ENCODE data around the gene PARD3B. TPM values are rescaled to one million over a fixed set of nuclear protein-coding genes. Genes with fewer than 3 reads are reported as not detected.

Gene PARD3B
- total RNA-seq, 4 donors from 2014 or later, result 32.6 to 65.7 (median 38.6) TPM

- no peaks in the 10 kb centered on the region for H3K4me1 ChIP-seq
- H3K4me3 ChIP-seq, result no peak overlapping the region
- in situ Hi-C loops (cut with MboI; ENCODE audit: low pct_ligation_motif_present in 1 of 4, low pct_unique_long_range_greater_than_20kb in 1 of 4, low sequenced_read_pairs in 3 of 4), result no loop called here
- DNase-seq, result no peak
- no peaks in the 10 kb centered on the region for H3K36me3 ChIP-seq
- H3K27ac ChIP-seq, result no peak overlapping the region
- no peaks in the 10 kb centered on the region for H3K27me3 ChIP-seq
- intact Hi-C loops (cut with DNase I; ENCODE audit: low total_unique reads), result no loop called here
- 75 to 84% methylated on average over 1 to 2 of the region's 2 CpGs for WGBS, 2 donors (ENCODE audit: low coverage in 1 of 2)
- no peaks in the 10 kb centered on the region for H3K9me3 ChIP-seq
- TF ChIP-seq CTCF (IDR thresholded peaks at IDR 0.05), result no peak
- no peak for TF ChIP-seq POLR2AphosphoS5 (IDR thresholded peaks at IDR 0.05)
- no peak for TF ChIP-seq EP300 (IDR thresholded peaks at IDR 0.05; ENCODE audit: low read depth)
- TF ChIP-seq POLR2A (IDR thresholded peaks at IDR 0.05), result no peak
These were observed 879.8 kb downstream of the PARD3B start for GRCh38 chr2:205425102-205425501.

- no peak for DNase-seq
- intact Hi-C loops (cut with DNase I; ENCODE audit: low total_unique reads) (no loop called here), in situ Hi-C loops (cut with MboI; ENCODE audit: low pct_ligation_motif_present in 1 of 4, low pct_unique_long_range_greater_than_20kb in 1 of 4, low sequenced_read_pairs in 3 of 4) (no loop called here)
- TF ChIP-seq CTCF (IDR thresholded peaks at IDR 0.05) (no peak), POLR2AphosphoS5 (IDR thresholded peaks at IDR 0.05) (no peak), EP300 (IDR thresholded peaks at IDR 0.05; ENCODE audit: low read depth) (no peak), POLR2A (IDR thresholded peaks at IDR 0.05) (no peak)
- Histone ChIP-seq H3K4me1 (no peaks in the 10 kb centered on the region), H3K9me3 (no peaks in the 10 kb centered on the region), H3K36me3 (no peaks in the 10 kb centered on the region), H3K27me3 (no peaks in the 10 kb centered on the region), H3K4me3 (no peak overlapping the region), H3K27ac (no peak overlapping the region)
- WGBS, 2 donors (ENCODE audit: low coverage in 1 of 2), result 74 to 75% methylated on average over 3 of the region's 3 CpGs
These were observed 881.8 kb downstream of the PARD3B start for GRCh38 chr2:205427112-205427511.

GRCh38 chr2:205428811-205429210 is 883.5 kb downstream of the PARD3B start:
- in situ Hi-C loops (cut with MboI; ENCODE audit: low pct_ligation_motif_present in 1 of 4, low pct_unique_long_range_greater_than_20kb in 1 of 4, low sequenced_read_pairs in 3 of 4) (no loop called here), intact Hi-C loops (cut with DNase I; ENCODE audit: low total_unique reads) (no loop called here)
- Histone ChIP-seq H3K4me1 (no peaks in the 10 kb centered on the region), H3K9me3 (no peaks in the 10 kb centered on the region), H3K27me3 (no peaks in the 10 kb centered on the region), H3K36me3 (no peaks in the 10 kb centered on the region), H3K4me3 (no peak overlapping the region), H3K27ac (no peak overlapping the region)
- TF ChIP-seq EP300 (IDR thresholded peaks at IDR 0.05; ENCODE audit: low read depth), result no peak
- no peak for TF ChIP-seq POLR2A (IDR thresholded peaks at IDR 0.05)
- no peak for TF ChIP-seq CTCF (IDR thresholded peaks at IDR 0.05)
- TF ChIP-seq POLR2AphosphoS5 (IDR thresholded peaks at IDR 0.05), result no peak
- WGBS, 2 donors (ENCODE audit: low coverage in 1 of 2), result 57 to 70% methylated on average over 2 of the region's 2 CpGs
- DNase-seq, result no peak

GRCh38 chr2:205435970-205436369 is 890.7 kb downstream of the PARD3B start:
- no peak overlapping the region for H3K27ac ChIP-seq
- H3K4me3 ChIP-seq, result no peak overlapping the region
- 94% methylated on average over 3 to 4 of the region's 4 CpGs for WGBS, 2 donors (ENCODE audit: low coverage in 1 of 2)
- TF ChIP-seq CTCF (IDR thresholded peaks at IDR 0.05), result no peak
- TF ChIP-seq POLR2A (IDR thresholded peaks at IDR 0.05), result no peak
- TF ChIP-seq POLR2AphosphoS5 (IDR thresholded peaks at IDR 0.05), result no peak
- TF ChIP-seq EP300 (IDR thresholded peaks at IDR 0.05; ENCODE audit: low read depth), result no peak
- no peaks in the 10 kb centered on the region for H3K36me3 ChIP-seq
- H3K27me3 ChIP-seq, result no peaks in the 10 kb centered on the region
- DNase-seq, result no peak
- in situ Hi-C loops (cut with MboI; ENCODE audit: low pct_ligation_motif_present in 1 of 4, low pct_unique_long_range_greater_than_20kb in 1 of 4, low sequenced_read_pairs in 3 of 4) (no loop called here), intact Hi-C loops (cut with DNase I; ENCODE audit: low total_unique reads) (no loop called here)
- H3K4me1 ChIP-seq, result no peaks in the 10 kb centered on the region
- no peaks in the 10 kb centered on the region for H3K9me3 ChIP-seq

Measured in transverse colon (tissue), 4 donors.